GM10266 (cell line): ENCODE measurements around the gene GPX3.

Experiments
- DNase-seq: peaks from one replicate; pipeline ENCODE4 v3.0.0; 2012; ENCODE audit errors: extremely low spot score
- TF ChIP-seq, protein P1 (sequence below): IDR thresholded peaks from 2 replicates; pipeline ENCODE4 v1.5.1; 2012; ENCODE audit warnings: mild to moderate bottlenecking, low read depth; ENCODE audit not compliant: control insufficient read depth, insufficient read depth; ENCODE audit errors: missing control alignments

The GPX3 gene

DNA sequence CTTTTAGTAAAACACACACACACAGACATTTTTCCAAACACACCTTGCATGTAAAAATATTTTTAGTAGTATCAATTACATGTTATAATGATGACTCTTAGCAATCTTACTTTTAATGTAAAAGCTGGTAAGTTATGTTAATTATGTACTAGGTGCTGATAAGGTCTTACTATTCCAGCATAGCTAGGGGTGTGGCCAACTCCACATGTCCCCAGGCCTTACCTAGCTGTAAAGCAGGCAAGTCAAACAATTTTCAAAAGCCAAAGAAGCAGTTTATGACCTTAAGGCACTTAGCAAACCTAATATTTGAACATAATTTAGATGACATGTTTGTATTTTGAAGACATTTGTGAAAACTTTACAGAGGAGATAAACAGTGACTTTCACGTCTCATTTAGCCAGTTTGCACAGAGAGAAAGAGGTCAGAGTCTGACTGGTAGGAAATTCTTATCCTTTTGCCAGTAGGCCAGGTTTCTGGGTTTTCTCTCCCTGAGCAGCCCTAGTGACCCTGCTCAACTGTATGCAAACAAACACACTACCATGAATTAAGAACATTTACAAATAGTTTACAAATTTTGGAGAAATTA is 26.5 kb upstream of the GPX3 start:
- no peak for DNase-seq
- TF ChIP-seq, protein P1, sequence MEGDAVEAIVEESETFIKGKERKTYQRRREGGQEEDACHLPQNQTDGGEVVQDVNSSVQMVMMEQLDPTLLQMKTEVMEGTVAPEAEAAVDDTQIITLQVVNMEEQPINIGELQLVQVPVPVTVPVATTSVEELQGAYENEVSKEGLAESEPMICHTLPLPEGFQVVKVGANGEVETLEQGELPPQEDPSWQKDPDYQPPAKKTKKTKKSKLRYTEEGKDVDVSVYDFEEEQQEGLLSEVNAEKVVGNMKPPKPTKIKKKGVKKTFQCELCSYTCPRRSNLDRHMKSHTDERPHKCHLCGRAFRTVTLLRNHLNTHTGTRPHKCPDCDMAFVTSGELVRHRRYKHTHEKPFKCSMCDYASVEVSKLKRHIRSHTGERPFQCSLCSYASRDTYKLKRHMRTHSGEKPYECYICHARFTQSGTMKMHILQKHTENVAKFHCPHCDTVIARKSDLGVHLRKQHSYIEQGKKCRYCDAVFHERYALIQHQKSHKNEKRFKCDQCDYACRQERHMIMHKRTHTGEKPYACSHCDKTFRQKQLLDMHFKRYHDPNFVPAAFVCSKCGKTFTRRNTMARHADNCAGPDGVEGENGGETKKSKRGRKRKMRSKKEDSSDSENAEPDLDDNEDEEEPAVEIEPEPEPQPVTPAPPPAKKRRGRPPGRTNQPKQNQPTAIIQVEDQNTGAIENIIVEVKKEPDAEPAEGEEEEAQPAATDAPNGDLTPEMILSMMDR, result no peak

- TF ChIP-seq, protein P1, result no peak
- DNase-seq, result no peak
Measured at GRCh38 chr5:150999704-151000442, 20.5 kb upstream of the GPX3 start.

DNA sequence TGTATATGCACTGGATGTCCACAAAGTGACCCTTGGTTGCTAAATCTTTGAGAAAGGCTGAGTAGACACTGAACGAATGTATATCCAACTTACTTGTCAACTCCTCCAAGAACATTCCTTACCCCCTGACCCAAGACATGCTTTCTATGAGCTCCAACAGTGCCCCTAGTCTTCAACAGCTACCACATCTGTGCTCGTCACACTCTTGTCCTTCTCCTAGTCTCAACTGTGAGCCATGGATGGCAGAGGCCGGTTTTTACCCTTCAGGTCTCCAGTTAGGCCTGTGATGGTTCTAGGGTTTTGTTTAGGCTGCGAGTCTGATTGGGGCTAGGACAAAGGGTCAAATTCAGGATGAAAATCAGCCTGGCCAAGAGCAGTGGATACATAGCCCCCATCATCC is 19.0 kb upstream of the GPX3 start:
- no peak for DNase-seq

GRCh38 chr5:151002250-151002649 is 18.1 kb upstream of the GPX3 start:
- TF ChIP-seq, protein P1, result peak; percentile 30
- DNase-seq, result no peak

More for the DNA sequence above, 19.0 kb upstream of the GPX3 start:
- TF ChIP-seq, protein P1, result no peak

- TF ChIP-seq, protein P1, result no peak
- DNase-seq, result no peak
Measured at GRCh38 chr5:151002681-151003502, 17.5 kb upstream of the GPX3 start.

GRCh38 chr5:151003503-151003860 is 16.9 kb upstream of the GPX3 start:
- DNase-seq, result no peak
- TF ChIP-seq, protein P1, result no peak
